Activated CD8-positive, alpha-beta memory T cell treated with anti-CD3 and anti-CD28 coated beads, Interleukin-2, amount 10 ng/mL, durations not matched to agents 7 days and 5 days (primary cell): ENCODE data around the gene FREY1. TPM values are rescaled to one million over a fixed set of nuclear protein-coding genes. Genes with fewer than 3 reads are reported as not detected.
A peak's percentile ranks its signal among the peaks of the same experiment; 100 is the strongest.

ENCODE experiments used
- ATAC-seq: fragments of 150-1000 bp; cut with Tn5 transposase; one replicate; pipeline ENCODE4 v1.10.0; 2021; ENCODE audit warnings: moderate library complexity
- CTCF ChIA-PET: fragments of 350-600 bp; sonication (Branson Sonifier 250); formaldehyde crosslinking; loops from one replicate; lab custom pipeline; 2021; ENCODE audit warnings: antibody characterized with exemption; lab: Charles Lee
- DNase-seq: peaks from one replicate; pipeline ENCODE4 v3.0.0-alpha.2; 2020
- H3K27ac Mint-ChIP-seq: one replicate; pipeline ENCODE4 v1.8.0; 2021; ENCODE audit warnings: mild to moderate bottlenecking, mixed read lengths
- H3K27me3 Mint-ChIP-seq: one replicate; pipeline ENCODE4 v1.8.0; 2021; ENCODE audit warnings: mixed read lengths
- H3K36me3 Mint-ChIP-seq: one replicate; pipeline ENCODE4 v1.8.0; 2021; ENCODE audit warnings: mild to moderate bottlenecking, mixed read lengths
- H3K4me1 Mint-ChIP-seq: one replicate; pipeline ENCODE4 v1.8.0; 2021; ENCODE audit warnings: mixed read lengths
- H3K4me3 Mint-ChIP-seq: one replicate; pipeline ENCODE4 v1.8.0; 2021; ENCODE audit warnings: mild to moderate bottlenecking, moderate library complexity, mixed read lengths
- H3K9me3 Mint-ChIP-seq: one replicate; pipeline ENCODE4 v1.8.0; 2022; ENCODE audit warnings: low read depth, mixed read lengths
- total RNA-seq, 2 experiments: library from RNA; stranded (reverse); gene quantifications; one replicate each; pipeline ENCODE4 v1.2.3, GENCODE V29; 2021

FREY1 gene
- total RNA-seq, 2 experiments from 2014 or later: 0.93 to 1.5 TPM

GRCh38 chr11:45926001-45926401 is 18.9 kb upstream of the FREY1 start:
- Mint-ChIP-seq H3K36me3 (no peaks in the 10 kb centered on the region), H3K4me1 (peaks cover 32% of the 10 kb centered on the region), H3K27me3 (peaks cover 19% of the 10 kb centered on the region), H3K27ac (no peak overlapping the region), H3K4me3 (no peak overlapping the region), H3K9me3 (no peaks in the 10 kb centered on the region)
- CTCF ChIA-PET: interaction anchor here (1.1 kb wide), 1 partner anchor 39 kb away, joined by 3 read pairs; no protein-coding TSS in a partner anchor
- no peak for ATAC-seq
- DNase-seq: no peak

GRCh38 chr11:45925550-45925949 is 18.5 kb upstream of the FREY1 start:
- H3K27ac Mint-ChIP-seq: no peak overlapping the region
- no peak overlapping the region for H3K4me3 Mint-ChIP-seq
- H3K27me3 Mint-ChIP-seq: peaks cover 19% of the 10 kb centered on the region
- ATAC-seq (no peak), DNase-seq (no peak)
- no peaks in the 10 kb centered on the region for H3K36me3 Mint-ChIP-seq
- CTCF ChIA-PET: interaction anchor here (1.1 kb wide), 1 partner anchor 39 kb away, joined by 3 read pairs; no protein-coding TSS in a partner anchor
- H3K9me3 Mint-ChIP-seq: no peaks in the 10 kb centered on the region
- peaks cover 29% of the 10 kb centered on the region for H3K4me1 Mint-ChIP-seq

- no peak for ATAC-seq
Measured at GRCh38 chr11:45924927-45925326, 17.9 kb upstream of the FREY1 start.

GRCh38 chr11:45924036-45924915 is 17.2 kb upstream of the FREY1 start:
- ATAC-seq (no peak), DNase-seq (no peak)
- Mint-ChIP-seq H3K4me1 (peaks cover 23% of the 10 kb centered on the region), H3K4me3 (no peak overlapping the region), H3K27ac (no peak overlapping the region), H3K9me3 (no peaks in the 10 kb centered on the region), H3K36me3 (no peaks in the 10 kb centered on the region), H3K27me3 (peaks cover 19% of the 10 kb centered on the region)
- CTCF ChIA-PET: interaction anchor here (0.8 to 1.5 kb wide), 2 partner anchors 26 to 153 kb away, joined by 3 read pairs; no protein-coding TSS in a partner anchor

More at GRCh38 chr11:45924927-45925326, 17.9 kb upstream of the FREY1 start:
- Mint-ChIP-seq H3K27ac (no peak overlapping the region), H3K4me3 (no peak overlapping the region), H3K27me3 (peaks cover 19% of the 10 kb centered on the region), H3K4me1 (peaks cover 23% of the 10 kb centered on the region), H3K36me3 (no peaks in the 10 kb centered on the region), H3K9me3 (no peaks in the 10 kb centered on the region)
- CTCF ChIA-PET: no interaction called here
- DNase-seq: no peak

- Mint-ChIP-seq H3K27me3 (peaks cover 19% of the 10 kb centered on the region), H3K36me3 (no peaks in the 10 kb centered on the region), H3K4me3 (peak within 1 kb of the TSS; percentile 42), H3K4me1 (peaks cover 22% of the 10 kb centered on the region), H3K9me3 (no peaks in the 10 kb centered on the region), H3K27ac (no peak within 1 kb of the TSS)
- DNase-seq (no peak), ATAC-seq (no peak)
- CTCF ChIA-PET: no interaction called here
Measured at GRCh38 chr11:45922425-45923082, 15.5 kb upstream of the FREY1 start, which contains the start of gene LARGE2. Gene LARGE2, plus strand, starts transcription at chr11:45922656. Its CDS starts 227 bp downstream, at chr11:45922883.

- CTCF ChIA-PET: no interaction called here
- ATAC-seq: no peak
- no peak for DNase-seq
- H3K27ac Mint-ChIP-seq: no peak overlapping the region
- no peaks in the 10 kb centered on the region for H3K9me3 Mint-ChIP-seq
- H3K27me3 Mint-ChIP-seq: peaks cover 19% of the 10 kb centered on the region
- H3K36me3 Mint-ChIP-seq: no peaks in the 10 kb centered on the region
- no peak overlapping the region for H3K4me3 Mint-ChIP-seq
- peaks cover 19% of the 10 kb centered on the region for H3K4me1 Mint-ChIP-seq
Measured at GRCh38 chr11:45921561-45922424, 14.7 kb upstream of the FREY1 start.

GRCh38 chr11:45920531-45921477 is 13.7 kb upstream of the FREY1 start:
- DNase-seq: no peak
- CTCF ChIA-PET: interaction anchor here (1.3 kb wide), 1 partner anchor 111 kb away, joined by 3 read pairs; no protein-coding TSS in a partner anchor
- peaks cover 19% of the 10 kb centered on the region for H3K27me3 Mint-ChIP-seq
- H3K4me3 Mint-ChIP-seq: no peak overlapping the region
- H3K9me3 Mint-ChIP-seq: no peaks in the 10 kb centered on the region
- H3K36me3 Mint-ChIP-seq: peaks cover 1% of the 10 kb centered on the region
- no peak for ATAC-seq
- peaks cover 28% of the 10 kb centered on the region for H3K4me1 Mint-ChIP-seq
- H3K27ac Mint-ChIP-seq: no peak overlapping the region

GRCh38 chr11:45919806-45920530 is 12.9 kb upstream of the FREY1 start:
- Mint-ChIP-seq H3K27ac (peak overlapping the region; percentile 94), H3K9me3 (no peaks in the 10 kb centered on the region), H3K4me1 (peaks cover 34% of the 10 kb centered on the region), H3K36me3 (peaks cover 3% of the 10 kb centered on the region), H3K27me3 (peaks cover 19% of the 10 kb centered on the region), H3K4me3 (no peak overlapping the region)
- CTCF ChIA-PET: interaction anchor here (0.6 to 1.3 kb wide), 2 partner anchors 110 to 830 kb away, joined by 3 read pairs; no protein-coding TSS in a partner anchor
- ATAC-seq (no peak), DNase-seq (no peak)

GRCh38 chr11:45918962-45919675 is 12.0 kb upstream of the FREY1 start:
- CTCF ChIA-PET: interaction anchor here (0.6 to 1.7 kb wide), 6 partner anchors 10 to 831 kb away, joined by 3 to 11 read pairs (median 3); no protein-coding TSS in a partner anchor
- Mint-ChIP-seq H3K36me3 (peaks cover 6% of the 10 kb centered on the region), H3K9me3 (no peaks in the 10 kb centered on the region), H3K27me3 (peaks cover 14% of the 10 kb centered on the region), H3K4me3 (peak overlapping the region; percentile 92), H3K4me1 (peaks cover 36% of the 10 kb centered on the region), H3K27ac (peak overlapping the region; percentile 94)
- ATAC-seq: no peak
- no peak for DNase-seq

- no peaks in the 10 kb centered on the region for H3K9me3 Mint-ChIP-seq
- peak overlapping the region; percentile 92 for H3K4me3 Mint-ChIP-seq
- ATAC-seq (peak; percentile 38), DNase-seq (peak; percentile 84)
- peaks cover 39% of the 10 kb centered on the region for H3K4me1 Mint-ChIP-seq
- H3K27me3 Mint-ChIP-seq: peaks cover 9% of the 10 kb centered on the region
- CTCF ChIA-PET: interaction anchor here (0.9 to 1.7 kb wide), 7 partner anchors 9 to 390 kb away, joined by 3 to 11 read pairs (median 3); no protein-coding TSS in a partner anchor
- peaks cover 8% of the 10 kb centered on the region for H3K36me3 Mint-ChIP-seq
- H3K27ac Mint-ChIP-seq: peak overlapping the region; percentile 94
Measured at GRCh38 chr11:45918331-45918941, 11.4 kb upstream of the FREY1 start.
